GM12872 (cell line): ENCODE data around the gene SLC38A2.

Source experiments
- CTCF ChIP-seq: IDR thresholded peaks from 3 replicates; pipeline ENCODE4 v1.5.1; 2011; ENCODE audit warnings: low read depth, mild to moderate bottlenecking, low read length, moderate library complexity; ENCODE audit not compliant: insufficient read depth

Gene SLC38A2

GRCh38 chr12:46380022-46380796, 7.6 kb upstream of the SLC38A2 start:
- no peak for TF ChIP-seq CTCF

DNA sequence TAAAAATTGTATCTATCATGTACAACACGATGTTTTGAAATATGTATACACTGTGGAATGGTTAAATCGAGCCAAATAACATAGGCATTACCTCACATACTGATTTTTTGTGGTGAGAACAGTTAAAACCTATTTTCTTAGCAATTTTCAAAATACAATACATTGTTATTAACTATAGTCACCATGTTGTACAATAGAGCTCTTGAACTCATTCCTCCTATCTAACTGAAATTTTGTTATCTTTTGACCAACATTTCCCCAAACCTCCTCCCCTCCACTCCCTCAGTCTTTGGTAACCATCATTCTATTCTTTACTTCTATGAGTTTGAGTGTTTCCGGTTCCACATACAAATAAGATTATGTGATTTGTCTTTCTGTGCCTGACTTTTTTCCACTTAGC, 6.8 kb upstream of the SLC38A2 start:
- TF ChIP-seq CTCF = no peak

GRCh38 chr12:46378530-46378929, 6.0 kb upstream of the SLC38A2 start:
- no peak for TF ChIP-seq CTCF

- TF ChIP-seq CTCF = no peak
Observed at GRCh38 chr12:46377678-46378077, 5.1 kb upstream of the SLC38A2 start.

- TF ChIP-seq CTCF = no peak
Observed at GRCh38 chr12:46376579-46376978, 4.0 kb upstream of the SLC38A2 start.

DNA sequence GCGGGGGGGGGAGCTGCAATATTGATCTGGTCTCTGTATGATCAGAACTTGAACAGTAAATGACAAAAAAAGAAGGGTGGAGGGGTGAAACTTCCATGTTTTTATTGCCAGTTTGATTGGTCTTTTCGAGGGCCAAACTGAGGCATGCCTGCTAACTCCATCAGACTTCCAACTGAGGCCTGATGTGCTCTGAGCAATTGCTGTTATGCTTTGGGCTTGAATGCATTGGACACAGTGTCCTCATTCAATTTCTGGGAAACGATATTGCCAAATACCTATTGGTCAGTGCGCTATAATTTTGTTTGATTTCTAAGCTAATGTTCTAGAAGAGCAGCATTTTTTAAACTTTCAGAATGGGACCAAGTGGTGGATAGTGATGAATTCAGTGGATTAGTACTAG, 2.1 kb upstream of the SLC38A2 start:
- no peak for TF ChIP-seq CTCF

GRCh38 chr12:46374310-46374709, 1.7 kb upstream of the SLC38A2 start:
- no peak for TF ChIP-seq CTCF
